ENCODE data around the gene PSME3IP1. TPM values are rescaled to one million over a fixed set of nuclear protein-coding genes. Genes with fewer than 3 reads are reported as not detected.

PSME3IP1 gene
- total and polyA plus RNA-seq, 2 of the 4 experiments (the other 2 are of a cell fraction): 50.2 to 75.2 TPM

DNA sequence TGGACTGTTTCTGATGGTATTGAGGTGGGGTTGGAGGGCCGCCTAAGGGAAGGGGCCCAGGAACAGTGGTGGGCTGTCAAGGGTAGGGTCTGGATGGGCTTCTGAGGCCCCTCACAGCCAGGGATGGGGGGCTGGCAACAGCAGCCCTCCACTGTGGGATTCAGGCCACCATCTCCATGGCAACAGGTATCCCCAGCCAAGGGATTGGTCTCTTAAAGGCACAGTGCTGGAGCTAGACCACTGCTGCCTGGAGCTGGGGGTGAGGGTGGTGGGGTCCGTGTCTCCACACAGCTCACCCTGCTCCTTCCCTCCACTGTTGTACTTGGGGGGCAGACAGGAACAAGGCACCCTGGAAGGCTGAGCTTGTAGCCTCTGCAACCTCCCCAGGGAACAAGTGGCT, 41.8 kb downstream of the PSME3IP1 start:
- no peak overlapping the region for H2AK5ac ChIP-seq (ENCODE audit: low read depth, low read length)
- DNase-seq (no peak), ATAC-seq (ENCODE audit: low read depth) (no peak)
- H2AK9ac ChIP-seq (replicated peaks; ENCODE audit: low read depth, low read length, poor library complexity): no peak overlapping the region
- H2BK15ac ChIP-seq (ENCODE audit: low read depth, low read length): no peak overlapping the region
- H3K56ac ChIP-seq (ENCODE audit: extremely low read depth, insufficient read depth, low read length): no peak overlapping the region
- H4K5ac ChIP-seq (ENCODE audit: low read depth, low read length): no peak overlapping the region
- H4K20me1 ChIP-seq (ENCODE audit: insufficient read depth, low read length): no peaks in the 10 kb centered on the region; the same call in 1 of the 2 replicates
- no peak overlapping the region for H3K4me3 ChIP-seq (ENCODE audit: insufficient read depth, low read depth, low read length)
- H3K14ac ChIP-seq (replicated peaks; ENCODE audit: low read depth, low read length): no peak overlapping the region
- H2BK5ac ChIP-seq (ENCODE audit: low read depth, low read length, poor library complexity, severe bottlenecking): no peak overlapping the region
- H3K23ac ChIP-seq (ENCODE audit: low read depth, low read length): no peak overlapping the region
- no peaks in the 10 kb centered on the region for H3K9me3 ChIP-seq (ENCODE audit: control insufficient read depth, insufficient read depth, low read length)
- H3K27ac ChIP-seq (ENCODE audit: insufficient read depth, low read length): no peak overlapping the region
- H3K9me1 ChIP-seq (ENCODE audit: insufficient read depth, low read length): peaks cover 19% of the 10 kb centered on the region
- in situ Hi-C loops (cut with MboI; ENCODE audit: low sequenced_read_pairs): no loop called here
- dilution Hi-C loops (cut with HindIII; ENCODE audit: low sequenced_read_pairs, unreplicated experiment): no loop called here
- ChIA-PET POLR2A (ENCODE audit: unreplicated experiment) (no interaction called here), CTCF (no interaction called here)
- no peak overlapping the region for H2BK20ac ChIP-seq (ENCODE audit: low read depth, low read length)
- H3K4me1 ChIP-seq (ENCODE audit: control insufficient read depth, insufficient read depth, low read length): peaks cover 6% of the 10 kb centered on the region; the same call in 1 of the 2 replicates
- H2BK120ac ChIP-seq (ENCODE audit: low read depth, low read length): no peak overlapping the region
- no peak overlapping the region for H3K9ac ChIP-seq (ENCODE audit: low read depth, low read length)
- no peaks in the 10 kb centered on the region for H3K79me1 ChIP-seq (ENCODE audit: low read depth in 1 of 2, low read length in 2 of 2)
- TF ChIP-seq ELK1 (IDR thresholded peaks at IDR 0.05; ENCODE audit: borderline replicate concordance, low read depth, low read length) (no peak), NFE2L2 (IDR thresholded peaks at IDR 0.05; ENCODE audit: low read depth, low read length) (no peak), SMC3 (IDR thresholded peaks at IDR 0.05; ENCODE audit: low read depth, low read length) (no peak), CEBPB (IDR thresholded peaks at IDR 0.05; ENCODE audit: low read depth, low read length) (no peak), MAZ (IDR thresholded peaks at IDR 0.05; ENCODE audit: borderline replicate concordance, low read depth, low read length) (no peak), MAFK (IDR thresholded peaks at IDR 0.05; ENCODE audit: low read depth, low read length) (no peak), CHD1 (IDR thresholded peaks at IDR 0.05; ENCODE audit: low read depth, low read length) (no peak), BHLHE40 (IDR thresholded peaks at IDR 0.05; ENCODE audit: low read depth, low read length) (no peak), RCOR1 (IDR thresholded peaks at IDR 0.05; ENCODE audit: insufficient replicate concordance, low read length) (no peak), POLR2A (IDR thresholded peaks at IDR 0.05; ENCODE audit: low read depth, low read length) (no peak), RFX5 (IDR thresholded peaks at IDR 0.05; ENCODE audit: low read depth, low read length) (no peak)
- TF ChIP-seq, protein P1, sequence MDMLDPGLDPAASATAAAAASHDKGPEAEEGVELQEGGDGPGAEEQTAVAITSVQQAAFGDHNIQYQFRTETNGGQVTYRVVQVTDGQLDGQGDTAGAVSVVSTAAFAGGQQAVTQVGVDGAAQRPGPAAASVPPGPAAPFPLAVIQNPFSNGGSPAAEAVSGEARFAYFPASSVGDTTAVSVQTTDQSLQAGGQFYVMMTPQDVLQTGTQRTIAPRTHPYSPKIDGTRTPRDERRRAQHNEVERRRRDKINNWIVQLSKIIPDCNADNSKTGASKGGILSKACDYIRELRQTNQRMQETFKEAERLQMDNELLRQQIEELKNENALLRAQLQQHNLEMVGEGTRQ (IDR thresholded peaks at IDR 0.05; ENCODE audit: low read depth, low read length): no peak
- H4K8ac ChIP-seq (ENCODE audit: low read depth in 2 of 2, low read length in 2 of 2): no peak overlapping the region
- no peaks in the 10 kb centered on the region for H3K27me3 ChIP-seq (ENCODE audit: control insufficient read depth, insufficient read depth, low read length)
- H4K91ac ChIP-seq (ENCODE audit: insufficient read depth, low read depth, low read length): no peak overlapping the region
- intact Hi-C loops (cut with micrococcal nuclease): no loop called here
- WGBS, 2 experiments (ENCODE audit: extremely low coverage in 2 of 2, insufficient read length in 1 of 2): 83% methylated on average over 1 of the region's 2 CpGs; no CpG with 5 or more reads in 1 of the 2 experiments
- no peak overlapping the region for H2AFZ ChIP-seq (replicated peaks; ENCODE audit: low read length, poor library complexity)
- no peak overlapping the region for H3K4ac ChIP-seq (ENCODE audit: low read depth, low read length)
- no TSS peak for BruUV-seq (replicated peaks)
- no peak overlapping the region for H3K4me2 ChIP-seq (ENCODE audit: low read depth, low read length)
- no peak overlapping the region for H3K18ac ChIP-seq (ENCODE audit: low read depth, low read length)
- no peaks in the 10 kb centered on the region for H3K36me3 ChIP-seq (ENCODE audit: control insufficient read depth, insufficient read depth, low read length)
